Stimulated activated naive CD8-positive, alpha-beta T cell treated with anti-CD3 and anti-CD28 coated beads, Interleukin-15, Interleukin-2, amounts not matched to agents 100 U/mL and 50 U/mL, for 24 hours (primary cell): ENCODE measurements around the gene UBE2D2.
"Not testable (repeated sequence)": the region's sequence is repeated elsewhere in the genome, so short reads cannot be mapped to it uniquely, and the experiment has no call there.

Experiments used
- ATAC-seq: fragments of 150-1000 bp; cut with Tn5 transposase; one replicate; pipeline ENCODE4 v1.10.0; 2021
- DNase-seq: peaks from one replicate; pipeline ENCODE4 v3.0.0; 2021

The UBE2D2 gene

GRCh38 chr5:139584137-139584536 lies 23.0 kb downstream of the UBE2D2 start:
- ATAC-seq, result peak; percentile 92
- no peak for DNase-seq

DNA sequence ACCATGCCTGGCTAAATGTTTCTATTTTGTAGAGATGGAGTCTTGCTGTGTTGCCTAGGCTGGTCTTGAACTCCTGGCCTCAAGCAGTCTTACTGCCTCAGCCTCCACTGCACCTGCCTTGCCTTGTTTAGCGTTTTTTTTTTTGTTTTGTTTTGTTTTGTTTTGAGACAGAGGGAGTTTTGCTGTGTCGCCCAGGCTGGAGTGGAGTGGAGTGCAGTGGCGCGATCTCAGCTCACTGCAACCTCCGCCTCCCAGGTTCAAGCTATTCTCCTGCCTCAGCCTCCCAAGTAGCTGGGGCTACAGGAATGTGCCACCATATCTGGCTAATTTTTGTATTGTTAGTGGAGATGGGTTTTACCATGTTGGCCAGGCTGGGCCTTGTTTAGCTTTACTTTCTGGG lies 27.0 kb downstream of the UBE2D2 start:
- DNase-seq, ATAC-seq: not testable (repeated sequence)

- ATAC-seq, result no peak
- no peak for DNase-seq
Measured at GRCh38 chr5:139588962-139589361, 27.8 kb downstream of the UBE2D2 start.

- no peak for ATAC-seq
- DNase-seq, result no peak
Measured at GRCh38 chr5:139592289-139592688, 31.1 kb downstream of the UBE2D2 start.

GRCh38 chr5:139593076-139593475 lies 31.9 kb downstream of the UBE2D2 start:
- not testable (repeated sequence) for DNase-seq, ATAC-seq

DNA sequence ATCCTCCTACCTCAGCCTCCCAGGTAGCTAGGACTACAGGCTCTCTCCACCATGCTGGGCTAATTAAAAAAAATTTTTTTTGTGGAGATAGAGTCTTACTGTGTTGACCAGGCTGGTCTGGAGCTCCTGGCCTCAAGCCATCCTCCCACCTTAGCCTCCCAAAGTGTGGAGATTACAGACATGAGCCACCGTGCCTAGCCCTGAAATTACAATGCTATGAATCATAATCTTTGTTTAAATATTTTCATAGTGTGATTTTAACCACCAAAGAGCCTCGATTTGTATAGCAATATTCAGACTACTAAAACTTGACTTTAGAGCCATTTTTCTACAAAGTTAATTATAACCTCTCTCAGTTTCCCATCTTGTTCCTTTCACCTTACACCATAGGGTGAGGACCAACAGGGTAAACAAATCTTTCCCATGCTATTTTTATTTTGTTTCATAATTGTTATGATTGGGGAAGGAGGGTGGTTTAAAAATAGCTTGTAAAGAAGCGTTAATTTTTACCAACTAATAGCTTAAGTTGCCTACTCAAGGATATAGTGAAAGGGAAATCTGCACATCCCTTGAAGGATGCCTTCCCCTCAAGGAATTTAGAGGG lies 32.7 kb downstream of the UBE2D2 start:
- ATAC-seq (peak; percentile 28), DNase-seq (no peak)

- DNase-seq (no peak), ATAC-seq (no peak)
Measured at GRCh38 chr5:139597134-139597533, 36.0 kb downstream of the UBE2D2 start.

DNA sequence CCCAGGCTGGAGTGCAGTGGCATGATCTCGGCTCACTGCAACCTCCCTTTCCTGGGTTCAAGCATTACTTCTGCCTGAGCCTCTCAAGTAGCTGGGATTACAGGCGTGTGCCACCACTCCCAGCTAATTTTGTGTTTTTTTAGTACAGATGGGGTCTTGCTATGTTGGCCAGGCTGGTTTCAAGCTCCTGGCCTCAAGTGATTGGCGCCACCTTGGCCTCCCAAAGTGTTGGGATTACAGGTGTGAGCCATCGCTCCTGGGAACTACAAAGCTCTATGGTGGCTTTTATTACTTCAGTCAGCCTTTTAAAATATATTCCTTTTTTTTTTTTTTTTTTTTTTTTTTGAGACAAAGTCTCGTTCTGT lies 37.4 kb downstream of the UBE2D2 start:
- DNase-seq, ATAC-seq: not testable (repeated sequence)

DNA sequence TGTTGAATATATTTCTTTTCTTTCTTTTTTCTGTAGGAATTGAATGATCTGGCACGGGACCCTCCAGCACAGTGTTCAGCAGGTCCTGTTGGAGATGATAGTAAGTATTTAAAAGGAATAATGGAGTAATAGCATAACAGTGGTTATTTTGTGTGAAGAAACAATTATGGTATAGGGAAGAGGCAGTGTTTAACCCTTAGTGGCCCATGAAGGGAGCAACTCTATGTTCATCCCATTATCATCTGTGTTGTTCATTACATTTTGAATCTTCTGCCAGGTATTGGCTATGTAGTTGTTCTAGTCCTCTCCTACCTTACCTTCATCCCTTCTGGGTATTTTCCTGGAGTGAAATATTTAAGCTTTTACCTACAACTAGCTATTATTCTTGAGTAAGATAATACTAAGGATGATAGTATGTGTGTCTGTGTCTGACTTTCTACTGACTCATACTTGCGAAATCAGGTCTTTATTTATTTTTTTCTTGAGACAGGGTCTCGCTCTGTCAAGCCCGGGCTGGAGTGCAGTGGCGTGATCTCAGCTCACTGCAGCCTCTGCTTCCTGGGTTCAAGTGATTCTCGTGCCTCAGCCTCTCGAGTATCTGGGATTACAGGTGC lies 39.3 kb downstream of the UBE2D2 start:
- no peak for DNase-seq
- ATAC-seq, result no peak

- ATAC-seq (no peak), DNase-seq (no peak)
Measured at GRCh38 chr5:139601429-139601828, 40.3 kb downstream of the UBE2D2 start.

DNA sequence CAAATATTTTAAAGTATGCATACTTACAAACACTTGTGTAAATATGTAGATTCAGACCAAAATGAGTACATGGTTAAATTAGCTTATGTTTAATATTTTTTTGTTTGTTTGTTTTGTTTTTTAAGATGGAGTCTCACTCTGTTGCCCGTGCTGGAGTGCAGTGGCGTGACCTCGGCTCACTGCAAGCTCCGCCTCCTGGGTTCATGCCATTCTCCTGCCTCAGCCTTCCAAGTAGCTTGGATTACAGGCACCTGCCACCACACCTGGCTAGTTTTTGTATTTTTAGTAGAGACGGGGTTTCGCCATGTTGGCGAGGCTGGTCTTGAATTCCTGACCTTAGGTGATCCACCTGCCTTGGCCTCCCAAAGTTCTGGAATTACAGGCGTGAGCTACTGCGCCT lies 40.8 kb downstream of the UBE2D2 start:
- DNase-seq, ATAC-seq: not testable (repeated sequence)

- DNase-seq (no peak), ATAC-seq (no peak)
Measured at GRCh38 chr5:139605887-139606286, 44.7 kb downstream of the UBE2D2 start.

DNA sequence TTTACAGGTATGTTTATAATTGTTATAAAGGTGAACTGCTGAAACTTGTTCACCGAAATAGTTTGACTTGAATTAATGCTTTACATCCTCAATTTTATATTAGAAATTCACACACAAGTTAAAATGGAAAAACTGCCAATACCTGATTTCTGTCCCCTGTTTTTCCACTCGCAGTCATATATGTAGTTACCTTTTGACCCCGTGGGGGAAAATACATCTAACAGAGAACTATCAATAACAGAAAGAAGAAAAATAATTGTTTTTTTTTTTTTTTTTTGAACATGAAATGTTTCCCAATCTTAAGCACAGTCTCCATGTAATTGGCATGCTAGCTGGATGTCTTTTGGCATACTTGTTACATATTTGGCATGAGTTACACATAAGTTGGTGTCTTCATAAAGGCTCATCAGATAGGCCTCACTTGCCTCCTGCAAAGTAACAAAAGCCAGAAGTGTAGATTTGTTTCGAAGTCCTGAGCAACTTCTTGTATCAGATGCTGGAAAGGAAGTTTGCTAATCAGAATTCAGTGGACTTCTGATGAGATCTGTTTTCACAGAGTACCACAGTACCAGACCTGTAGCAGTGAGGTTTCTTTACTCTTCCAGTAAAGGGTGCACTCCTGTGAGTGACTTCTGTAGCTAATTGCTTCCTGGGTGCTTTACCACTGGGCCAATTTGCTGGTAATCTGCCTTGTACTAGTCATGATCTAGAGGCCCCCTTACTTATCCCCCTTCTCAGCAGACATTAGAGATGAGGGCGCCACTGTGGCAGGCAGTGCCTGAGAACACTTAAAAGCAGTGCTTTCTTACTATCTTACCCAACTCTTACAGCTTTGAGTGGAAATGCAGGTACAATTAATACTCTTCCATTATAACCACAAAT lies 50.8 kb downstream of the UBE2D2 start:
- peak; percentile 71 for ATAC-seq
- DNase-seq, result no peak

GRCh38 chr5:139619861-139620260 lies 58.7 kb downstream of the UBE2D2 start:
- DNase-seq (no peak), ATAC-seq (no peak)

- not testable (repeated sequence) for ATAC-seq, DNase-seq
Measured at GRCh38 chr5:139625398-139625797, 64.3 kb downstream of the UBE2D2 start.

GRCh38 chr5:139630855-139631254 lies 69.7 kb downstream of the UBE2D2 start:
- DNase-seq (no peak), ATAC-seq (no peak)

GRCh38 chr5:139631520-139632165 lies 70.5 kb downstream of the UBE2D2 start:
- no peak for DNase-seq
- no peak for ATAC-seq

DNA sequence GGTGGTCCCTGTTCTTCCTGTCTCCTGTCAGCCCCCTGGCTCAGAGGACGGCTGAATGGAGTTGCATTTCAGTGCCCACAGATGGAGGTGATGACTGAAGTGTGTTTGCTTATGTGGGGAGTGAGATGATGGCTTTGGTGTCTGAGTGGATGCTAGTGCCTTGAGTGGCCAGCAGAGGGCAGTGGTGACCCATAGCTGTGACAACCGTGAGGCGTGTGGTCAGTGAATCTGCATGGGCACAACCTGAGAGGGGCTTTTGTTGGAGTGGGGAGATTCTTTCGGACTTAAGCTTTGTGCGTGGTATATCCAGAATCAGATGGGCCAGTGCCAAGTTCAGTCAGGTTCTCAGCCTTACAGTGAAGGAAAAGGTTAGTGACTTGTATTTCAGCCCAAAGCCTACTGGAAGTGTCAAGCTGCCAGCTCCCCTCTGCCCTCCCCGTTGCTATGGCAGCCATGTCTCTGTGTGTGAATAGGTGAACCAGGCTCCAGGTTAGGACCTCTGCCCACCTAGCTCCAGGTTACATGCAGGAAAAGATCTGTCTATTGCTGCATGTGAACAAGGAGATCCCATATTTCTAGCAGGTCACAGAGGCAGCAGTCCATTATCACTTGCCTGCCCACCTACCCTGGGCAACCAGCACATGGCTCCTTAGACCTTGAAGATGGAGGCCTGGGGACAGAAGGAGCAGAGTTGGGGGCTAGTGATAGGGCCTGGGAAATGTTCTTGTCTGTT lies 72.3 kb downstream of the UBE2D2 start:
- peak; percentile 35 for ATAC-seq
- peak; percentile 73 for DNase-seq

DNA sequence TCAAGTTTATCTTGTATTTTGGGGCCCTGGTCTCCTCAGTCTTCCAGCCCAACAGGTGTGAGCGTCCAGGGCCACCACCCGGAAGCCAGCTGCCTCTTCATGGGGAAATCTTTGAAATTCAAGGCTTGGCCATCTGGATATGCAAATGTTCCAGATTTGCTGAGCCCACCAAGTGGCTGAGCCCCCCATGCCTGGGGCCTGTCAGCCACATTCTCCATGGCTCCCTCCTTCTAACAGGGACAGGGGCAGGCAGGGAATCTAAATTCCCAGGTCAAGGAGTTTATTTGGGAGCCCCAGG lies 72.8 kb downstream of the UBE2D2 start:
- DNase-seq, result no peak
- ATAC-seq, result no peak

GRCh38 chr5:139634541-139634940 lies 73.4 kb downstream of the UBE2D2 start:
- ATAC-seq, result no peak
- no peak for DNase-seq

GRCh38 chr5:139635191-139635590 lies 74.1 kb downstream of the UBE2D2 start:
- no peak for ATAC-seq
- DNase-seq, result no peak

DNA sequence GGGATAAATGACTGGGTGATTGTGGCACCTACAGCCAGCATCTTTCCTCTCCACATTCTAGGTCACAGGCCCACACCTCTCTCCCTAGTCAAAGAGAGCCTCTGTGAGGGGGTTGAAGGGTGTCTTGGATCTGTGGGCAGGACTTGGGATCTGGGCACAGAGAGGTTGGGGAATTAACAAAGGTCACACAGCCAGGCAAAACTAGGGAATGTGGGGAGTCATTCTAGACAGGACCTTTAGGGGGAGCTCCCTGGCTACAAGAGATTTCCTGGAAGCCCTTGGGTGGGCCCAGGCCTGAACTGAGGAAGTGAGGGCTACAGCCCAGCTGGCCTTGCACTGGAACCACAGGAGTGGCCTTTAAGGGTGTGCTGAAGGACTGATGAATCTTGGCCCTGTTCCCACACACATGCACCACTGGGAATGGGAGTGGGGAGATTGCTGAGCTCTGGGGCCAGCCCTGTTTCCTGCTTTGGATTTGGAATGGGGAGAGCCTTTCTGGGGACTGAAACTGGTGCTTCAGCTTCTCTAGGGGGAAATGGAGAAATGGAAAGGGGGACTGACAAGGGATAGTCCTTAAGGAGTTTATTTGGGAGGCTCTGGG lies 74.6 kb downstream of the UBE2D2 start:
- no peak for ATAC-seq
- DNase-seq, result peak; percentile 39
